NOMO-1 treated with dmso at 0.1 percent for 144 hours (cell line): ENCODE measurements around the gene RELN.

Source experiments
- DNase-seq: peaks from one replicate; lab custom pipeline; 2025; ENCODE audit not compliant: unreplicated experiment; lab: John Stamatoyannopoulos, UW

RELN gene

GRCh38 chr7:103731169-103731568, 258.3 kb downstream of the RELN start:
- DNase-seq, result no peak

- DNase-seq, result no peak
These were observed 260.4 kb downstream of the RELN start for GRCh38 chr7:103729026-103729425.

- no peak for DNase-seq
These were observed 261.4 kb downstream of the RELN start for GRCh38 chr7:103727982-103728610.

- DNase-seq, result no peak
These were observed 270.4 kb downstream of the RELN start for GRCh38 chr7:103719070-103719469.

- no peak for DNase-seq
These were observed 270.9 kb downstream of the RELN start for GRCh38 chr7:103718482-103719061.

GRCh38 chr7:103717574-103717973, 271.9 kb downstream of the RELN start:
- no peak for DNase-seq

GRCh38 chr7:103715376-103716120, 273.9 kb downstream of the RELN start:
- DNase-seq, result no peak

- DNase-seq, result no peak
These were observed 275.0 kb downstream of the RELN start for GRCh38 chr7:103714376-103714927.

- no peak for DNase-seq
These were observed 276.3 kb downstream of the RELN start for GRCh38 chr7:103712991-103713778.

- DNase-seq, result no peak
These were observed 278.0 kb downstream of the RELN start for GRCh38 chr7:103711413-103711812.

GRCh38 chr7:103710247-103710646, 279.2 kb downstream of the RELN start:
- no peak for DNase-seq

GRCh38 chr7:103706805-103707204, 282.7 kb downstream of the RELN start:
- DNase-seq, result no peak

- DNase-seq, result no peak
These were observed 283.9 kb downstream of the RELN start for GRCh38 chr7:103705542-103705941.

GRCh38 chr7:103704701-103705100, 284.8 kb downstream of the RELN start:
- DNase-seq, result no peak

GRCh38 chr7:103702982-103703381, 286.5 kb downstream of the RELN start:
- no peak for DNase-seq

- no peak for DNase-seq
These were observed 287.0 kb downstream of the RELN start for GRCh38 chr7:103702454-103702853.

- no peak for DNase-seq
These were observed 290.4 kb downstream of the RELN start for GRCh38 chr7:103699032-103699431.

GRCh38 chr7:103698064-103698463, 291.4 kb downstream of the RELN start:
- no peak for DNase-seq

GRCh38 chr7:103695521-103695920, 293.9 kb downstream of the RELN start:
- no peak for DNase-seq

GRCh38 chr7:103694304-103694703, 295.2 kb downstream of the RELN start:
- no peak for DNase-seq

GRCh38 chr7:103691291-103691690, 298.2 kb downstream of the RELN start:
- DNase-seq, result no peak
